ENCODE results near the gene WDR27.

DNA sequence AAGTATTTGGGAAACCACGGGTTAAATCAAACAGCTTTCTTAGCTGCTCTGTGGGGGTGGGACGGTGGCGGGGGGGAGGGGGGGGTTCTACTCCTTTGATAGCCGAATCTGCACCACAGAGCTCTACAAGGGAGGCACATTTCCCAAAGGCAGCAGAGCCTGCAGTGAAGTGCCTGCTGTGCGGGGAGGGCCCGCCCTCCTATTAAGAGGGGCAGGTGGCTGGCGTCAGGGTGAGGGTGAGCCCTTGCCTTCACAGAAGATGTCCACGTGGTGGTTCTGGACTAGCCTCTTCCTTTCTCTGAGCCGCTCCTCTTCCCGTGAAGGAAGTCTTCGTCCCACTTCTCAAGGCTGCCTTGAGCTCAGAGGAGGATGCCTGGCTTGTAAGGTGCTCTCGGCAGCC lies 273.3 kb downstream of the WDR27 start:
- TF ChIP-seq, protein P1, sequence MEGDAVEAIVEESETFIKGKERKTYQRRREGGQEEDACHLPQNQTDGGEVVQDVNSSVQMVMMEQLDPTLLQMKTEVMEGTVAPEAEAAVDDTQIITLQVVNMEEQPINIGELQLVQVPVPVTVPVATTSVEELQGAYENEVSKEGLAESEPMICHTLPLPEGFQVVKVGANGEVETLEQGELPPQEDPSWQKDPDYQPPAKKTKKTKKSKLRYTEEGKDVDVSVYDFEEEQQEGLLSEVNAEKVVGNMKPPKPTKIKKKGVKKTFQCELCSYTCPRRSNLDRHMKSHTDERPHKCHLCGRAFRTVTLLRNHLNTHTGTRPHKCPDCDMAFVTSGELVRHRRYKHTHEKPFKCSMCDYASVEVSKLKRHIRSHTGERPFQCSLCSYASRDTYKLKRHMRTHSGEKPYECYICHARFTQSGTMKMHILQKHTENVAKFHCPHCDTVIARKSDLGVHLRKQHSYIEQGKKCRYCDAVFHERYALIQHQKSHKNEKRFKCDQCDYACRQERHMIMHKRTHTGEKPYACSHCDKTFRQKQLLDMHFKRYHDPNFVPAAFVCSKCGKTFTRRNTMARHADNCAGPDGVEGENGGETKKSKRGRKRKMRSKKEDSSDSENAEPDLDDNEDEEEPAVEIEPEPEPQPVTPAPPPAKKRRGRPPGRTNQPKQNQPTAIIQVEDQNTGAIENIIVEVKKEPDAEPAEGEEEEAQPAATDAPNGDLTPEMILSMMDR (IDR thresholded peaks at IDR 0.05; ENCODE audit: low read depth, low read length), result no peak
- TF ChIP-seq POLR2A (IDR thresholded peaks at IDR 0.05; ENCODE audit: extremely low read depth, insufficient read length) (no peak), MYC (IDR thresholded peaks at IDR 0.05; ENCODE audit: low read depth, low read length) (no peak)
- TF ChIP-seq, protein P2, sequence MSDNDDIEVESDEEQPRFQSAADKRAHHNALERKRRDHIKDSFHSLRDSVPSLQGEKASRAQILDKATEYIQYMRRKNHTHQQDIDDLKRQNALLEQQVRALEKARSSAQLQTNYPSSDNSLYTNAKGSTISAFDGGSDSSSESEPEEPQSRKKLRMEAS (IDR thresholded peaks at IDR 0.05; ENCODE audit: low read depth, low read length), result no peak
